ENCODE results near the gene CGN.
A peak's percentile ranks its signal among the peaks of the same experiment; 100 is the strongest.

The CGN gene

GRCh38 chr1:151529211-151529702 is 18.1 kb downstream of the CGN start:
- no peaks in the 10 kb centered on the region for H3K4me1 ChIP-seq (ENCODE audit: control insufficient read depth, insufficient read depth, low read length)
- H3K36me3 ChIP-seq (ENCODE audit: control insufficient read depth, insufficient read depth, low read length), result peaks cover 9% of the 10 kb centered on the region
- no peak overlapping the region for H3K4me3 ChIP-seq (ENCODE audit: low read length)
- H3K27me3 ChIP-seq (ENCODE audit: control insufficient read depth, insufficient read depth, low read length), result no peaks in the 10 kb centered on the region
- no peak overlapping the region for H3K9ac ChIP-seq (ENCODE audit: low read length)
- H3K9me3 ChIP-seq (ENCODE audit: control insufficient read depth, low read length), result no peaks in the 10 kb centered on the region

- H3K9ac ChIP-seq (ENCODE audit: low read length), result no peak overlapping the region
- H3K27me3 ChIP-seq (ENCODE audit: control insufficient read depth, insufficient read depth, low read length), result no peaks in the 10 kb centered on the region
- H3K36me3 ChIP-seq (ENCODE audit: control insufficient read depth, insufficient read depth, low read length), result peaks cover 9% of the 10 kb centered on the region
- H3K9me3 ChIP-seq (ENCODE audit: control insufficient read depth, low read length), result no peaks in the 10 kb centered on the region
- no peak overlapping the region for H3K4me3 ChIP-seq (ENCODE audit: low read length)
- no peaks in the 10 kb centered on the region for H3K4me1 ChIP-seq (ENCODE audit: control insufficient read depth, insufficient read depth, low read length)
These were observed 18.6 kb downstream of the CGN start for GRCh38 chr1:151529781-151530180.

GRCh38 chr1:151530461-151530860 is 19.3 kb downstream of the CGN start:
- H3K9me3 ChIP-seq (ENCODE audit: control insufficient read depth, low read length), result no peaks in the 10 kb centered on the region
- H3K9ac ChIP-seq (ENCODE audit: low read length), result no peak overlapping the region
- H3K36me3 ChIP-seq (ENCODE audit: control insufficient read depth, insufficient read depth, low read length), result peaks cover 16% of the 10 kb centered on the region
- H3K27me3 ChIP-seq (ENCODE audit: control insufficient read depth, insufficient read depth, low read length), result no peaks in the 10 kb centered on the region
- no peaks in the 10 kb centered on the region for H3K4me1 ChIP-seq (ENCODE audit: control insufficient read depth, insufficient read depth, low read length)
- H3K4me3 ChIP-seq (ENCODE audit: low read length), result no peak overlapping the region

DNA sequence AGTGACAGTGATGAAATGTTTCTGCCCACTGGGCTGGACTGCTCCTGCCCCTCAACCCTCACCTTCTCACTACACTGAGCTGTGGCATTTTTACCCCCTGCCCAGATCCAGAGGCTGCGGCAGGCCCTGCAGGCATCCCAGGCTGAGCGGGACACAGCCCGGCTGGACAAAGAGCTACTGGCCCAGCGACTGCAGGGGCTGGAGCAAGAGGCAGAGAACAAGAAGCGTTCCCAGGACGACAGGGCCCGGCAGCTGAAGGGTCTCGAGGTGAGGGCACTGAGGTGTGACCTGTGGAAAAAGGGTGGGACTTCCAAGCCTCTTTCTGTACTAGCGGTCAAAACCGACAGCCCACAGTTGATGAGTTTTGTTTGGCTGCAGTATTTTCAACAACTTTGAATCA is 22.7 kb downstream of the CGN start:
- peaks cover 3% of the 10 kb centered on the region for H3K4me1 ChIP-seq (ENCODE audit: control insufficient read depth, insufficient read depth, low read length)
- no peak overlapping the region for H3K4me3 ChIP-seq (ENCODE audit: low read length)
- H3K9me3 ChIP-seq (ENCODE audit: control insufficient read depth, low read length), result no peaks in the 10 kb centered on the region
- H3K36me3 ChIP-seq (ENCODE audit: control insufficient read depth, insufficient read depth, low read length), result peaks cover 18% of the 10 kb centered on the region
- H3K27me3 ChIP-seq (ENCODE audit: control insufficient read depth, insufficient read depth, low read length), result no peaks in the 10 kb centered on the region
- no peak overlapping the region for H3K9ac ChIP-seq (ENCODE audit: low read length)

GRCh38 chr1:151534662-151535278 is 23.6 kb downstream of the CGN start:
- H3K9me3 ChIP-seq (ENCODE audit: control insufficient read depth, low read length), result no peaks in the 10 kb centered on the region
- no peaks in the 10 kb centered on the region for H3K27me3 ChIP-seq (ENCODE audit: control insufficient read depth, insufficient read depth, low read length)
- peaks cover 11% of the 10 kb centered on the region for H3K4me1 ChIP-seq (ENCODE audit: control insufficient read depth, insufficient read depth, low read length)
- no peak overlapping the region for H3K4me3 ChIP-seq (ENCODE audit: low read length)
- H3K9ac ChIP-seq (ENCODE audit: low read length), result no peak overlapping the region
- H3K36me3 ChIP-seq (ENCODE audit: control insufficient read depth, insufficient read depth, low read length), result peaks cover 18% of the 10 kb centered on the region

DNA sequence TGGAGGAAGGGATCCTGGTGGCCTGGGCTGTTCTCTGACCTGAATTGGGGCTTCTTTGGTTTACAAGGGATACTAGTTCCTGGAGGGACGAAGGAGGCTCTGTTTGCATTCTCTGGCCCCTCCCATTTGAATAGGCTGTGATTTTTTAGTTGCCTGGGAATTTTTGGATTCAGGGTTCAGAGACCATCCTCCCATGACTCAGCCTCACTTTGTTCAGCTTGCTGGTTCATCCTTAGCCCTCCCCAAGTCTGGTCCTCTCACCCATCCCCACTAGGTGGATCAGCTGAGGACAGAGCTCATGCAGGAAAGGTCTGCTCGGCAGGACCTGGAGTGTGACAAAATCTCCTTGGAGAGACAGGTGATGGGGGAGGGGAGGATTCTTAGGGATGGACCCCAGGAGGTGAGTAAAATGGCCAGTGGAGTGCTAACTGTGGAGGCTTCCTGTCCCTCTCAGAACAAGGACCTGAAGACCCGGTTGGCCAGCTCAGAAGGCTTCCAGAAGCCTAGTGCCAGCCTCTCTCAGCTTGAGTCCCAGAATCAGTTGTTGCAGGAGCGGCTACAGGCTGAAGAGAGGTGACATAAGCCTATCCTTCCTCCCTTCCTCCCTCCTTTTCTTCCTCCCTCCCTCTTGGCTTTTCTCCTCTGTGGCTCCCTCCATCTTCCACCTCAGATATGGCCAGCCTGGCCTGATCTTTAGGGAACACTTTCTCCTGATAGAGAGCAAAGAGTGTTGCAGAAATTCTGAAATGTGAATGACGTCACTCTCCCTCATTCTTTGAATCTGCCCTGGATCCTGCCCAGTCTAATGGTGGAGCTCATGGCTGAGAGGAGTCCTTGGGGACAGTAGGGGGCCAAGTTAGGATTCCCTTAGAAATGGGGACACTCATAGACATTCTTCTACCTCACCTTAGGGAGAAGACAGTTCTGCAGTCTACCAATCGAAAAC is 24.4 kb downstream of the CGN start:
- peaks cover 11% of the 10 kb centered on the region for H3K4me1 ChIP-seq (ENCODE audit: control insufficient read depth, insufficient read depth, low read length)
- H3K9me3 ChIP-seq (ENCODE audit: control insufficient read depth, low read length), result no peaks in the 10 kb centered on the region
- H3K9ac ChIP-seq (ENCODE audit: low read length), result no peak overlapping the region
- peaks cover 11% of the 10 kb centered on the region for H3K36me3 ChIP-seq (ENCODE audit: control insufficient read depth, insufficient read depth, low read length)
- H3K27me3 ChIP-seq (ENCODE audit: control insufficient read depth, insufficient read depth, low read length), result no peaks in the 10 kb centered on the region
- no peak overlapping the region for H3K4me3 ChIP-seq (ENCODE audit: low read length)

- Histone ChIP-seq H3K9me3 (ENCODE audit: control insufficient read depth, low read length) (no peaks in the 10 kb centered on the region), H3K9ac (ENCODE audit: low read length) (no peak overlapping the region), H3K4me3 (ENCODE audit: low read length) (no peak overlapping the region), H3K4me1 (ENCODE audit: control insufficient read depth, insufficient read depth, low read length) (peaks cover 11% of the 10 kb centered on the region), H3K27me3 (ENCODE audit: control insufficient read depth, insufficient read depth, low read length) (no peaks in the 10 kb centered on the region), H3K36me3 (ENCODE audit: control insufficient read depth, insufficient read depth, low read length) (peaks cover 10% of the 10 kb centered on the region)
These were observed 25.3 kb downstream of the CGN start for GRCh38 chr1:151536499-151536898.

- peaks cover 10% of the 10 kb centered on the region for H3K36me3 ChIP-seq (ENCODE audit: control insufficient read depth, insufficient read depth, low read length)
- peaks cover 11% of the 10 kb centered on the region for H3K4me1 ChIP-seq (ENCODE audit: control insufficient read depth, insufficient read depth, low read length)
- no peaks in the 10 kb centered on the region for H3K9me3 ChIP-seq (ENCODE audit: control insufficient read depth, low read length)
- no peak overlapping the region for H3K4me3 ChIP-seq (ENCODE audit: low read length)
- H3K27me3 ChIP-seq (ENCODE audit: control insufficient read depth, insufficient read depth, low read length), result no peaks in the 10 kb centered on the region
- H3K9ac ChIP-seq (ENCODE audit: low read length), result no peak overlapping the region
These were observed 25.9 kb downstream of the CGN start for GRCh38 chr1:151537112-151537511.

DNA sequence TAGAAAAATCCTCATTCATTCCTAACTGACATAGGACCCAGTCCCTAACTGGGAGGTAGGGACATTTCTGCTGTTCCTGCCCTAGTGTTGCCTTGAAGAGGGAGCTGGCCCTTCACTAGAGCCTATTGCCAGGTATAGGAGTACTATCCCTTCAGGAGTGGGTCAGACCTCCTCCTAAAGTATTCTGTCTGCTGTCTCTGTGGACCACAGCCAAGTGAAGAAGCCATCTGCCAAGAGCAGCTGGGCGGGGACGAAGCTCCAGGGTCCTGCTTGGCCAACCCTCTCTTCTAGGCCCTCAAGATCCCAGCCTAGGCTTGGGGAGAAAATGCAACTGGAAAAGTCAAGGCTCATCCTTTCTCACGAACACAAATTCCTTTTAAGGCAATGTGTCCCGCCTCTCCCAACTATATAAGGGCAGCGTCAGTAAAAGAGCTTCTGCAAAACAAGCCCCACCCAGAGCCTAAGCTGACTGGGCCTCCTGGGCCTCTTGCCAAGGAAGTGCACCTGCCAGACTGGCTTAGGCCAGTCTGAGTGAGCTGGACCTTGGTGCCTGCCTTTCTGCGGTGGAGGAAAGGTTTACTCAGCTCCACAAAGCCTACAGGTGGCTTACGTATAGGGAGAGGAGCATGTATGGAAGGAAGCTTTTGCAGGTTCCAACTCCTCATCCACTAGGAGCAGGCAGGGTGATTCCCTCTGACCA is 28.3 kb downstream of the CGN start:
- Histone ChIP-seq H3K4me1 (ENCODE audit: control insufficient read depth, insufficient read depth, low read length) (peaks cover 19% of the 10 kb centered on the region), H3K9ac (ENCODE audit: low read length) (peak overlapping the region; percentile 96), H3K4me3 (ENCODE audit: low read length) (peak overlapping the region; percentile 61), H3K36me3 (ENCODE audit: control insufficient read depth, insufficient read depth, low read length) (peaks cover 10% of the 10 kb centered on the region), H3K9me3 (ENCODE audit: control insufficient read depth, low read length) (no peaks in the 10 kb centered on the region), H3K27me3 (ENCODE audit: control insufficient read depth, insufficient read depth, low read length) (no peaks in the 10 kb centered on the region)

GRCh38 chr1:151540021-151540981 is 29.1 kb downstream of the CGN start, which contains the start of gene TUFT1:
Gene TUFT1 (plus strand): TSS chr1:151540309. CDS start chr1:151540367, 58 bp downstream.
- peak within 1 kb of the TSS; percentile 61 for H3K4me3 ChIP-seq (ENCODE audit: low read length)
- H3K4me1 ChIP-seq (ENCODE audit: control insufficient read depth, insufficient read depth, low read length), result peaks cover 19% of the 10 kb centered on the region
- H3K36me3 ChIP-seq (ENCODE audit: control insufficient read depth, insufficient read depth, low read length), result peaks cover 4% of the 10 kb centered on the region
- H3K9ac ChIP-seq (ENCODE audit: low read length), result peak within 1 kb of the TSS; percentile 96
- no peaks in the 10 kb centered on the region for H3K27me3 ChIP-seq (ENCODE audit: control insufficient read depth, insufficient read depth, low read length)
- no peaks in the 10 kb centered on the region for H3K9me3 ChIP-seq (ENCODE audit: control insufficient read depth, low read length)

DNA sequence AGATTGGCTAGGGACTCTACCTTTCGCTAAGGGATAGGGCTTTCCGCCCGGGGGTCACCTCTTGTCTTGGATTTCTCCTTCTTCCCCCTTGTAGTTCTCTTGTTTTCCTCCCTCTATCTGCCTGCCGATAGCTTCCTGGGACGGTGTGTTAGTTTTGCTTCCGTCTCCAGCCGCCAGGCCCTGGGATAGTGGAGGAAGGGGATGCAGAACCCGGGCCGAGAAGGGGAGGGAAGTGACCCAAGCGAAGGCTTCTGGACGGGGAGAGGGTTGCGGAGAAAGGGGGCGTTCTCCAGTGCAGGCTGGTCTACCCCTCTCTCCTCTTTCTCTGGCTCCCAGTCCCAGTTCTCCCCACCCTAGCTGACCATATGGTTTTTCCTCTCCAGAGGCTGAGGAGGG is 29.8 kb downstream of the CGN start:
- Histone ChIP-seq H3K9me3 (ENCODE audit: control insufficient read depth, low read length) (no peaks in the 10 kb centered on the region), H3K9ac (ENCODE audit: low read length) (peak overlapping the region; percentile 96), H3K4me1 (ENCODE audit: control insufficient read depth, insufficient read depth, low read length) (peaks cover 19% of the 10 kb centered on the region), H3K36me3 (ENCODE audit: control insufficient read depth, insufficient read depth, low read length) (no peaks in the 10 kb centered on the region), H3K27me3 (ENCODE audit: control insufficient read depth, insufficient read depth, low read length) (no peaks in the 10 kb centered on the region), H3K4me3 (ENCODE audit: low read length) (peak overlapping the region; percentile 61)

All from mucosa of stomach (tissue), 1 donor.